ENCODE results near the gene EFCAB6. TPM values are rescaled to one million over a fixed set of nuclear protein-coding genes. Genes with fewer than 3 reads are reported as not detected.

Gene EFCAB6
- total RNA-seq, 1 experiment from 2014 or later, result 0.52 TPM

- no peak overlapping the region for H3K4me3 ChIP-seq (replicated peaks in 1 of 2; ENCODE audit: low read depth in 1 of 2, low read length in 2 of 2)
- DNase-seq (ENCODE audit: low read depth, low spot score), result no peak
- ATAC-seq, result no peak
- no peak overlapping the region for H3K27ac ChIP-seq (ENCODE audit: low read depth, low read length)
- H3K9ac ChIP-seq (ENCODE audit: low read length), result no peak overlapping the region
- H2AFZ ChIP-seq (ENCODE audit: low read depth, low read length, poor library complexity, severe bottlenecking), result no peak overlapping the region
- no peak overlapping the region for H3K4me2 ChIP-seq (ENCODE audit: low read length)
- intact Hi-C loops (cut with micrococcal nuclease), result no loop called here
- BruUV-seq (replicated peaks), result no TSS peak
- H3K27me3 ChIP-seq (ENCODE audit: insufficient read depth, low read length), result peaks cover 5% of the 10 kb centered on the region; the same call in 1 of the 2 replicates
- H3K9me2 ChIP-seq (ENCODE audit: insufficient read depth), result no peaks in the 10 kb centered on the region
- H3K79me2 ChIP-seq (ENCODE audit: insufficient read depth, low read length), result no peaks in the 10 kb centered on the region
- ChIA-PET RAD21 (ENCODE audit: low non-redundant PET in 1 of 2, low total read pairs in 2 of 2, uncharacterized antibody in 2 of 2, unreplicated experiment in 2 of 2) (no interaction called here), POLR2A (no interaction called here), CTCF (interaction anchor here (0.6 kb wide), 1 partner anchor 80 kb away, joined by 3 read pairs; no protein-coding TSS in a partner anchor)
- no peaks in the 10 kb centered on the region for H3K4me1 ChIP-seq (ENCODE audit: control insufficient read depth in 1 of 2, insufficient read depth in 2 of 2, low read length in 2 of 2)
- no peaks in the 10 kb centered on the region for H3K36me3 ChIP-seq (ENCODE audit: control insufficient read depth in 1 of 2, insufficient read depth in 2 of 2, low read length in 2 of 2)
- TF ChIP-seq ZFX (IDR thresholded peaks at IDR 0.05) (no peak), ELF1 (IDR thresholded peaks at IDR 0.05; ENCODE audit: borderline replicate concordance, low read depth) (no peak), EZH2phosphoT487 (IDR thresholded peaks at IDR 0.05; ENCODE audit: borderline replicate concordance) (no peak), SP1 (IDR thresholded peaks at IDR 0.05; ENCODE audit: low read depth) (no peak), EGR1 (IDR thresholded peaks at IDR 0.05; ENCODE audit: low read depth) (no peak), TCF7L2 (IDR thresholded peaks at IDR 0.05; ENCODE audit: borderline replicate concordance, extremely low read depth, insufficient read depth, insufficient read length) (no peak), YY1 (IDR thresholded peaks at IDR 0.05; ENCODE audit: extremely low read depth, insufficient replicate concordance, low read depth, low read length) (no peak), ZBTB33 (IDR thresholded peaks at IDR 0.05; ENCODE audit: extremely low read depth, insufficient replicate concordance, low read length) (no peak), MAX (IDR thresholded peaks at IDR 0.05) (no peak), ZNF274 (IDR thresholded peaks at IDR 0.05; ENCODE audit: low read depth, low read length) (no peak), JUND (IDR thresholded peaks at IDR 0.05) (no peak), POLR2A (IDR thresholded peaks at IDR 0.05; ENCODE audit: borderline replicate concordance, extremely low read depth, insufficient read depth, insufficient read length) (no peak), CBX3 (IDR thresholded peaks at IDR 0.05; ENCODE audit: low read depth) (no peak)
- TF ChIP-seq, protein P1, sequence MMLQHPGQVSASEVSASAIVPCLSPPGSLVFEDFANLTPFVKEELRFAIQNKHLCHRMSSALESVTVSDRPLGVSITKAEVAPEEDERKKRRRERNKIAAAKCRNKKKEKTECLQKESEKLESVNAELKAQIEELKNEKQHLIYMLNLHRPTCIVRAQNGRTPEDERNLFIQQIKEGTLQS (IDR thresholded peaks at IDR 0.05), result no peak
- TF ChIP-seq, protein P2, sequence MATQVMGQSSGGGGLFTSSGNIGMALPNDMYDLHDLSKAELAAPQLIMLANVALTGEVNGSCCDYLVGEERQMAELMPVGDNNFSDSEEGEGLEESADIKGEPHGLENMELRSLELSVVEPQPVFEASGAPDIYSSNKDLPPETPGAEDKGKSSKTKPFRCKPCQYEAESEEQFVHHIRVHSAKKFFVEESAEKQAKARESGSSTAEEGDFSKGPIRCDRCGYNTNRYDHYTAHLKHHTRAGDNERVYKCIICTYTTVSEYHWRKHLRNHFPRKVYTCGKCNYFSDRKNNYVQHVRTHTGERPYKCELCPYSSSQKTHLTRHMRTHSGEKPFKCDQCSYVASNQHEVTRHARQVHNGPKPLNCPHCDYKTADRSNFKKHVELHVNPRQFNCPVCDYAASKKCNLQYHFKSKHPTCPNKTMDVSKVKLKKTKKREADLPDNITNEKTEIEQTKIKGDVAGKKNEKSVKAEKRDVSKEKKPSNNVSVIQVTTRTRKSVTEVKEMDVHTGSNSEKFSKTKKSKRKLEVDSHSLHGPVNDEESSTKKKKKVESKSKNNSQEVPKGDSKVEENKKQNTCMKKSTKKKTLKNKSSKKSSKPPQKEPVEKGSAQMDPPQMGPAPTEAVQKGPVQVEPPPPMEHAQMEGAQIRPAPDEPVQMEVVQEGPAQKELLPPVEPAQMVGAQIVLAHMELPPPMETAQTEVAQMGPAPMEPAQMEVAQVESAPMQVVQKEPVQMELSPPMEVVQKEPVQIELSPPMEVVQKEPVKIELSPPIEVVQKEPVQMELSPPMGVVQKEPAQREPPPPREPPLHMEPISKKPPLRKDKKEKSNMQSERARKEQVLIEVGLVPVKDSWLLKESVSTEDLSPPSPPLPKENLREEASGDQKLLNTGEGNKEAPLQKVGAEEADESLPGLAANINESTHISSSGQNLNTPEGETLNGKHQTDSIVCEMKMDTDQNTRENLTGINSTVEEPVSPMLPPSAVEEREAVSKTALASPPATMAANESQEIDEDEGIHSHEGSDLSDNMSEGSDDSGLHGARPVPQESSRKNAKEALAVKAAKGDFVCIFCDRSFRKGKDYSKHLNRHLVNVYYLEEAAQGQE (IDR thresholded peaks at IDR 0.05; ENCODE audit: low read depth), result no peak
- H4K20me1 ChIP-seq (ENCODE audit: insufficient read depth), result no peaks in the 10 kb centered on the region
- H3K9me3 ChIP-seq (ENCODE audit: control insufficient read depth in 1 of 2, insufficient read depth in 1 of 2, low read depth in 1 of 2, low read length in 2 of 2), result no peaks in the 10 kb centered on the region
Measured at GRCh38 chr22:43514476-43515157, 297.5 kb downstream of the EFCAB6 start.
